Middle frontal gyrus (tissue), 1 donor: ENCODE results near the gene GALNTL6.

ENCODE experiments used
- DNase-seq: peaks from one replicate; pipeline ENCODE4 v3.0.0-alpha.2; 2015; ENCODE audit warnings: low spot score; ENCODE audit errors: extremely low spot score

Gene GALNTL6

GRCh38 chr4:171812665-171813525, at the start of gene GALNTL6:
GALNTL6 (plus strand) TSS chr4:171813404.
- no peak for DNase-seq

- DNase-seq, result no peak
Observed at GRCh38 chr4:171765514-171765913, 47.7 kb upstream of the GALNTL6 start.

- no peak for DNase-seq
Observed at GRCh38 chr4:171774642-171775190, 38.5 kb upstream of the GALNTL6 start.

- DNase-seq, result no peak
Observed at GRCh38 chr4:171779301-171779700, 33.9 kb upstream of the GALNTL6 start.

GRCh38 chr4:171785388-171785787, 27.8 kb upstream of the GALNTL6 start:
- no peak for DNase-seq

GRCh38 chr4:171793723-171794122, 19.5 kb upstream of the GALNTL6 start:
- DNase-seq, result no peak

- DNase-seq, result no peak
Observed at GRCh38 chr4:171794528-171794927, 18.7 kb upstream of the GALNTL6 start.

GRCh38 chr4:171809854-171810253, 3.4 kb upstream of the GALNTL6 start:
- DNase-seq, result no peak

GRCh38 chr4:171812333-171812664, 905 bp upstream of the GALNTL6 start:
- no peak for DNase-seq

GRCh38 chr4:171813526-171814250, 484 bp downstream of the GALNTL6 start:
- DNase-seq, result no peak

GRCh38 chr4:171814545-171814944, 1.3 kb downstream of the GALNTL6 start:
- DNase-seq, result no peak

GRCh38 chr4:171817026-171817425, 3.8 kb downstream of the GALNTL6 start:
- DNase-seq, result no peak

- no peak for DNase-seq
Observed at GRCh38 chr4:171834640-171835039, 21.4 kb downstream of the GALNTL6 start.

- no peak for DNase-seq
Observed at GRCh38 chr4:171843456-171843855, 30.3 kb downstream of the GALNTL6 start.

GRCh38 chr4:171846232-171846631, 33.0 kb downstream of the GALNTL6 start:
- DNase-seq, result no peak

GRCh38 chr4:171846893-171847292, 33.7 kb downstream of the GALNTL6 start:
- no peak for DNase-seq

GRCh38 chr4:171847751-171848150, 34.5 kb downstream of the GALNTL6 start:
- DNase-seq, result no peak

GRCh38 chr4:171849686-171850222, 36.5 kb downstream of the GALNTL6 start:
- DNase-seq, result no peak

GRCh38 chr4:171851295-171851694, 38.1 kb downstream of the GALNTL6 start:
- no peak for DNase-seq

GRCh38 chr4:171857302-171858012, 44.3 kb downstream of the GALNTL6 start:
- no peak for DNase-seq

- no peak for DNase-seq
Observed at GRCh38 chr4:171875291-171875690, 62.1 kb downstream of the GALNTL6 start.
